ENCODE measurements around the gene FBXO9. TPM values are rescaled to one million over a fixed set of nuclear protein-coding genes. Genes with fewer than 3 reads are reported as not detected.

The FBXO9 gene
- polyA plus RNA-seq, 2 of the 4 experiments (the other 2 are of a cell fraction) = 32.1 to 67.6 TPM

DNA sequence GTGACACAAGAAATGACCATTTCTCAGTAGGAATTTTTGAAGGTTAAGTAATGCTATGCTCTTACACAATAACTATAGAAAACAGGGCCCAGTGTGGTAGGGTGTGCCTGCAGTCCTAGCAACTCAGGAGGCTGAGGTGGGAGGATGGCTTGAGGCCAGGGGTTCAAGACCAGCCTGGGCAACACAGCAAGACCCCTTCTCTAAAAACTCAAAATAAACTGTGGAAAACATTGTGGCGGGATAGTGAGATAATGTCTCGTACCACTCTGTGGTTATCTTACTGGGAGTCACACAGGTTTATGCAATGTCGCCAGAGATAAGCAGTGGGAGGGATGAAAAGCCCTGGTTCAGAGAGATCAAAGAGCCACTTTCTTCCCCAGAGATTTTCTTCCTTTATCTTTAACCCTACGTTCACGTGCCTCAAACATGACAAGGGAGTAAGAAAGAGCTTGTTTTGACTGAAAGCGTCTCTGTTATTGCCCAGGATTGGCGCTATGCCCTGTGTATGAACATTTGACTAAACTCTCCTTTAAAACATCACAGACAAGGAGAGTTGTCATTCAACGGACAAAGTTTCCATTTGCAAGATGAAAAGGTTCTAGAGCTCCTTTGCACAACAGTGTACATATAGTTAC is 69.5 kb downstream of the FBXO9 start:
- FAIRE-seq (no peak), DNase-seq (ENCODE audit: low read depth in 1 of 2, low spot score in 1 of 2) (no peak), ATAC-seq (no peak)
- WGBS (ENCODE audit: missing lambda C conversion rate) = 72% methylated on average over 8 of the region's 8 CpGs
- Histone ChIP-seq H3K4me2 (no peak overlapping the region), H3K9me3 (no peaks in the 10 kb centered on the region), H3K4me1 (no peaks in the 10 kb centered on the region), H3K27ac (no peak overlapping the region), H3K4me3 (no peak overlapping the region)
- CTCF ChIA-PET = interaction anchor here (1.3 kb wide), 1 partner anchor 12 kb away, joined by 5 read pairs; no protein-coding TSS in a partner anchor
- TF ChIP-seq, protein P1, sequence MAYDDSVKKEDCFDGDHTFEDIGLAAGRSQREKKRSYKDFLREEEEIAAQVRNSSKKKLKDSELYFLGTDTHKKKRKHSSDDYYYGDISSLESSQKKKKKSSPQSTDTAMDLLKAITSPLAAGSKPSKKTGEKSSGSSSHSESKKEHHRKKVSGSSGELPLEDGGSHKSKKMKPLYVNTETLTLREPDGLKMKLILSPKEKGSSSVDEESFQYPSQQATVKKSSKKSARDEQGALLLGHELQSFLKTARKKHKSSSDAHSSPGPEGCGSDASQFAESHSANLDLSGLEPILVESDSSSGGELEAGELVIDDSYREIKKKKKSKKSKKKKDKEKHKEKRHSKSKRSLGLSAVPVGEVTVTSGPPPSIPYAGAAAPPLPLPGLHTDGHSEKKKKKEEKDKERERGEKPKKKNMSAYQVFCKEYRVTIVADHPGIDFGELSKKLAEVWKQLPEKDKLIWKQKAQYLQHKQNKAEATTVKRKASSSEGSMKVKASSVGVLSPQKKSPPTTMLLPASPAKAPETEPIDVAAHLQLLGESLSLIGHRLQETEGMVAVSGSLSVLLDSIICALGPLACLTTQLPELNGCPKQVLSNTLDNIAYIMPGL (CRISPR knock-in tag; IDR thresholded peaks at IDR 0.05; ENCODE audit: borderline replicate concordance) = no peak
- no peak for TF ChIP-seq POLR2AphosphoS2 (conservative IDR thresholded peaks at IDR 0.05; ENCODE audit: low read length)
- TF ChIP-seq RARB (CRISPR knock-in tag; IDR thresholded peaks at IDR 0.05) = no peak
- TF ChIP-seq TFCP2L1 (CRISPR knock-in tag; IDR thresholded peaks at IDR 0.05) = no peak
- TF ChIP-seq HEYL (CRISPR knock-in tag; IDR thresholded peaks at IDR 0.05) = no peak
- no peak for TF ChIP-seq RFX5 (IDR thresholded peaks at IDR 0.05)
- no peak for TF ChIP-seq RAD21 (conservative IDR thresholded peaks at IDR 0.05 in 1 of 2, IDR thresholded peaks at IDR 0.05 in 1 of 2)
- no peak for TF ChIP-seq NR3C1 (IDR thresholded peaks at IDR 0.05)
- POLR2A ChIA-PET = no interaction called here

DNA sequence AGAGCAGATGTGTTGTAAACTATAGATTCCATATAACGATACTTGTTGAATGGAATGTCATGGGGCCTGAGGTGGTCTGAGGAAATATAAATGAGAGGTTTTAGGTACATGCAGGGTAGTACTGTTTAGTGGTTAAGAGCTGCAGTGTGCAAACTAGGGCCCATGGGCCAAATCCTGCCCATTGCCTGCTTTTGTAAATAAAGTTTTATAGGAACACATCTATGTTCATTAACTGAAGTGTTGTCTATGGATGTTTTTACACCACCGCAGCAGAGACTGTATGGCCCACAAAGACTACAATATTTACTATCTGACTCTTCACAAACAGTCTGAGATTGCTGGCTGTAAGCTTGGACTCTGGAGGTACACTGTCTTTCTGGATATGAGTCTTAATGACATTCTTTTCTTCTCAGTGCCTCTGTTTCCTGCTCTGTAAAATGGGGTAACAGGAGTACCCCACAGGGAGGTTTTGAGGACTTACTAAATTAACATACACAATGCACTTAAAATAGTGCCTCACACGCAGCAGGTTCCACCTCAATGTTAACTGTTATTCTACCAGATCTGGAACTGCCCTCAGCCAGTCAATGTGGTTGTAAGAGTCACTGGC is 70.9 kb downstream of the FBXO9 start:
- ATAC-seq = no peak
- DNase-seq (ENCODE audit: low read depth in 1 of 2, low spot score in 1 of 2) = no peak
- ChIA-PET POLR2A (no interaction called here), CTCF (interaction anchor here (1.3 kb wide), 1 partner anchor 10 kb away, joined by 5 read pairs; no protein-coding TSS in a partner anchor)
- no peaks in the 10 kb centered on the region for H3K9me3 ChIP-seq
- 81% methylated on average over 3 of the region's 3 CpGs for WGBS (ENCODE audit: missing lambda C conversion rate)
- H3K4me2 ChIP-seq = no peak overlapping the region
- FAIRE-seq = no peak
- no peaks in the 10 kb centered on the region for H3K4me1 ChIP-seq
- no peak overlapping the region for H3K4me3 ChIP-seq
- H3K27ac ChIP-seq = no peak overlapping the region
- TF ChIP-seq HDAC2 (IDR thresholded peaks at IDR 0.05) = no peak
- TF ChIP-seq, protein P2, sequence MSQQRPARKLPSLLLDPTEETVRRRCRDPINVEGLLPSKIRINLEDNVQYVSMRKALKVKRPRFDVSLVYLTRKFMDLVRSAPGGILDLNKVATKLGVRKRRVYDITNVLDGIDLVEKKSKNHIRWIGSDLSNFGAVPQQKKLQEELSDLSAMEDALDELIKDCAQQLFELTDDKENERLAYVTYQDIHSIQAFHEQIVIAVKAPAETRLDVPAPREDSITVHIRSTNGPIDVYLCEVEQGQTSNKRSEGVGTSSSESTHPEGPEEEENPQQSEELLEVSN (IDR thresholded peaks at IDR 0.05; ENCODE audit: borderline replicate concordance, low read depth) = no peak
- TF ChIP-seq, protein P3, sequence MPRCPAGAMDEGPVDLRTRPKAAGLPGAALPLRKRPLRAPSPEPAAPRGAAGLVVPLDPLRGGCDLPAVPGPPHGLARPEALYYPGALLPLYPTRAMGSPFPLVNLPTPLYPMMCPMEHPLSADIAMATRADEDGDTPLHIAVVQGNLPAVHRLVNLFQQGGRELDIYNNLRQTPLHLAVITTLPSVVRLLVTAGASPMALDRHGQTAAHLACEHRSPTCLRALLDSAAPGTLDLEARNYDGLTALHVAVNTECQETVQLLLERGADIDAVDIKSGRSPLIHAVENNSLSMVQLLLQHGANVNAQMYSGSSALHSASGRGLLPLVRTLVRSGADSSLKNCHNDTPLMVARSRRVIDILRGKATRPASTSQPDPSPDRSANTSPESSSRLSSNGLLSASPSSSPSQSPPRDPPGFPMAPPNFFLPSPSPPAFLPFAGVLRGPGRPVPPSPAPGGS (IDR thresholded peaks at IDR 0.05) = no peak

DNA sequence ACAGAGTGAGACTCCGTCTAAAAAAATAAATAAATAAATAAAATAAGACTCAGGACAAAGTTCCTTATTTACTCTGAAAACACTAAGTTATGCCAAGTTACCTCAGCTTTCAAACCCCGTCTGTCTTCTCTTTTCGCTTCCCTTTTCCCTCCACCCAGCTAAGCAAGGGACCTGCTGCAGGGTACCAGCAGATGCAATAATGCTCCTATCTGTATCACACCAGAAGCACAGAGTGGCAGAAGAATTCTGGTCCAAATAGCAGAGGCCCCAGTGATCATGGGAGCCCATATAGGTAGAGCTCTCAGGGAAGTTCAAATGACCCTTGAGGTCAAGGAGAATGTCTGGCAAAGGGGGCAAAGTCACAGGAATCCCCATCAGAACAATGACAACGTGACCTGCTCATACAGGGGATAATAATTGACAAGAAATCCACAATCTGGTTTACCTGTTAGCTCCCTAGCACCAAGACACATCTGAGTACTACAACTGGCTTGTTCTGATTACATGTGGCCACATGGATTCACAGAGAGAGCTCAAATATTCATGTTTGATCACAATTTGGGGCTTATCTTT is 74.7 kb downstream of the FBXO9 start:
- Histone ChIP-seq H3K4me2 (no peak overlapping the region), H3K27ac (no peak overlapping the region), H3K4me3 (no peak overlapping the region), H3K9me3 (no peaks in the 10 kb centered on the region), H3K4me1 (no peaks in the 10 kb centered on the region)
- FAIRE-seq (no peak), DNase-seq (ENCODE audit: low read depth in 1 of 2, low spot score in 1 of 2) (no peak), ATAC-seq (no peak)
- WGBS (ENCODE audit: missing lambda C conversion rate) = 68% methylated on average over 4 of the region's 4 CpGs
- ChIA-PET CTCF (interaction anchor here (0.6 to 0.8 kb wide), 2 partner anchors 33 to 179 kb away, joined by 3 to 4 read pairs; no protein-coding TSS in a partner anchor), POLR2A (no interaction called here)
- TF ChIP-seq EHMT2 (IDR thresholded peaks at IDR 0.05; ENCODE audit: low read depth) (no peak), HOXB13 (CRISPR knock-in tag; IDR thresholded peaks at IDR 0.05; ENCODE audit: low read depth) (no peak), ZSCAN20 (CRISPR knock-in tag; IDR thresholded peaks at IDR 0.05) (no peak), CHD4 (IDR thresholded peaks at IDR 0.05; ENCODE audit: borderline replicate concordance) (no peak), GATA3 (IDR thresholded peaks at IDR 0.05; ENCODE audit: borderline replicate concordance) (no peak), MAFK (IDR thresholded peaks at IDR 0.05; ENCODE audit: partially characterized antibody) (no peak), KDM1A (IDR thresholded peaks at IDR 0.05; ENCODE audit: low read depth) (no peak)
- TF ChIP-seq, protein P4, sequence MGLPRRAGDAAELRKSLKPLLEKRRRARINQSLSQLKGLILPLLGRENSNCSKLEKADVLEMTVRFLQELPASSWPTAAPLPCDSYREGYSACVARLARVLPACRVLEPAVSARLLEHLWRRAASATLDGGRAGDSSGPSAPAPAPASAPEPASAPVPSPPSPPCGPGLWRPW (IDR thresholded peaks at IDR 0.05) = no peak
- TF ChIP-seq, protein P1 (CRISPR knock-in tag; IDR thresholded peaks at IDR 0.05; ENCODE audit: borderline replicate concordance) = no peak
